HCT116 (cell line): ENCODE measurements around the gene PHACTR4. TPM values are rescaled to one million over a fixed set of nuclear protein-coding genes. Genes with fewer than 3 reads are reported as not detected.

ENCODE experiments used
- ATAC-seq: fragments of 200-7000 bp; cut with Tn5 transposase; 2 replicates; pipeline ENCODE4 v1.9.1; 2020; ENCODE audit warnings: mild to moderate bottlenecking, moderate library complexity
- BruUV-seq: library from RNA; stranded (reverse); fragments of 400-500 nt; replicated peaks from 2 replicates; lab custom pipeline; 2021; lab: Mats Ljungman, UMichigan
- CTCF ChIA-PET: fragments of 300-600 bp; sonication (Branson Sonifier 250); formaldehyde crosslinking; loops from one replicate; lab custom pipeline; 2021; ENCODE audit warnings: antibody characterized with exemption; lab: Charles Lee
- POLR2A ChIA-PET: fragments of 300-600, 350-600 bp; sonication (Branson Sonifier 250); formaldehyde crosslinking; loops from one replicate; lab custom pipeline; 2021; ENCODE audit warnings: antibody characterized with exemption; lab: Charles Lee
- RAD21 ChIA-PET, 2 experiments: fragments of 300-600 bp; sonication (Branson Sonifier 250); formaldehyde crosslinking; loops; one replicate each; lab custom pipeline; 2023; ENCODE audit warnings: low total read pairs in 2 of 2; ENCODE audit not compliant: uncharacterized antibody in 2 of 2, unreplicated experiment in 2 of 2, low non-redundant PET in 1 of 2; lab: Charles Lee
- DNase-seq: peaks from one replicate; pipeline ENCODE4 v3.0.0-alpha.2; 2010; ENCODE audit warnings: low read depth, low spot score
- H2AFZ ChIP-seq: fragments of 200-600 bp; shearing (Covaris generic), sonication (generic); 2 replicates; pipeline ENCODE4 v1.6.1; 2017; ENCODE audit warnings: low read depth, mixed run types, mixed read lengths, antibody characterized with exemption, low read length; ENCODE audit not compliant: poor library complexity, severe bottlenecking
- H3K27ac ChIP-seq: 2 replicates; pipeline ENCODE4 v1.5.1; 2012; ENCODE audit warnings: low read depth, low read length
- H3K27me3 ChIP-seq: fragments of 200-600 bp; sonication (generic); 2 replicates; pipeline ENCODE4 v1.6.1; 2016; ENCODE audit warnings: mixed run types, low read length, mixed read lengths; ENCODE audit not compliant: insufficient read depth
- H3K36me3 ChIP-seq, 2 experiments: fragments of 200-500 bp in 1 of 2; fragments of 200-600 bp in 1 of 2; sonication (Bioruptor generic) in 1 of 2; sonication (generic) in 1 of 2; 2 replicates each; pipeline versions ENCODE4 v1.5.1 to v1.6.1; 2014 to 2016; ENCODE audit warnings: low read length in 2 of 2, inconsistent platforms in 1 of 2, mixed read lengths in 1 of 2, mixed run types in 1 of 2; ENCODE audit not compliant: insufficient read depth in 2 of 2, control insufficient read depth in 1 of 2
- H3K4me1 ChIP-seq, 2 experiments: fragments of 200-600 bp in 1 of 2; sonication (generic) in 1 of 2; 2 replicates each; pipeline versions ENCODE4 v1.5.1 to v1.6.1; 2012 to 2017; ENCODE audit warnings: low read length in 2 of 2, inconsistent platforms in 1 of 2, mild to moderate bottlenecking in 1 of 2, mixed read lengths in 1 of 2, mixed run types in 1 of 2, moderate library complexity in 1 of 2; ENCODE audit not compliant: insufficient read depth in 2 of 2, control insufficient read depth in 1 of 2
- H3K4me2 ChIP-seq: fragments of 200-600 bp; sonication (generic); 2 replicates; pipeline ENCODE4 v1.6.1; 2017; ENCODE audit warnings: mixed run types, low read length, mixed read lengths
- H3K4me3 ChIP-seq, 2 experiments: fragments of 200-600 bp in 1 of 2; sonication (generic) in 1 of 2; replicated peaks in 1 of 2; 2 replicates each; pipeline ENCODE4 v1.5.1; 2011 to 2016; ENCODE audit warnings: low read length in 2 of 2, control low read depth in 1 of 2, low read depth in 1 of 2, mild to moderate bottlenecking in 1 of 2, mixed read lengths in 1 of 2, mixed run types in 1 of 2
- H3K79me2 ChIP-seq: fragments of 200-600 bp; sonication (generic); 2 replicates; pipeline ENCODE4 v1.6.1; 2017; ENCODE audit warnings: mild to moderate bottlenecking, mixed run types, low read length, moderate library complexity, mixed read lengths; ENCODE audit not compliant: insufficient read depth
- H3K9ac ChIP-seq: fragments of 200-600 bp; sonication (generic); 2 replicates; pipeline ENCODE4 v1.6.1; 2016; ENCODE audit warnings: low read length, mixed read lengths
- H3K9me2 ChIP-seq: fragments of 200-600 bp; sonication (generic), shearing (Covaris generic); 2 replicates; pipeline ENCODE4 v1.6.1; 2017; ENCODE audit warnings: mixed run types, mild to moderate bottlenecking, moderate library complexity; ENCODE audit not compliant: insufficient read depth
- H3K9me3 ChIP-seq, 2 experiments: fragments of 200-500 bp in 1 of 2; fragments of 200-600 bp in 1 of 2; sonication (Bioruptor generic) in 1 of 2; sonication (generic) in 1 of 2; 2 replicates each; pipeline ENCODE4 v1.6.1; 2014 to 2017; ENCODE audit warnings: low read length in 2 of 2, mixed read lengths in 2 of 2, inconsistent platforms in 1 of 2, low read depth in 1 of 2, mild to moderate bottlenecking in 1 of 2, mixed run types in 1 of 2, moderate library complexity in 1 of 2; ENCODE audit not compliant: control insufficient read depth in 1 of 2, insufficient read depth in 1 of 2
- H4K20me1 ChIP-seq: fragments of 200-600 bp; sonication (generic), shearing (Covaris generic); 2 replicates; pipeline ENCODE4 v1.6.1; 2017; ENCODE audit warnings: mixed run types, mild to moderate bottlenecking, moderate library complexity; ENCODE audit not compliant: insufficient read depth
- ATF3 ChIP-seq: IDR thresholded peaks from 2 replicates; pipeline ENCODE4 v1.6.1; 2012
- CEBPB ChIP-seq: IDR thresholded peaks from 2 replicates; pipeline ENCODE4 v1.6.1; 2012; ENCODE audit warnings: low read depth
- CTCF ChIP-seq, 3 experiments: fragments of 200-600 bp in 1 of 3; sonication (generic) in 1 of 3; IDR thresholded peaks in 2 of 3; conservative IDR thresholded peaks in 1 of 3; 2 replicates each; pipeline ENCODE4 v1.5.1; 2012 to 2017; ENCODE audit warnings: low read depth in 2 of 3, low read length in 2 of 3, antibody characterized with exemption in 1 of 3, borderline replicate concordance in 1 of 3, control low read depth in 1 of 3, mild to moderate bottlenecking in 1 of 3, mixed read lengths in 1 of 3, mixed run types in 1 of 3, moderate library complexity in 1 of 3; ENCODE audit not compliant: insufficient read depth in 1 of 3
- EGR1 ChIP-seq: IDR thresholded peaks from 2 replicates; pipeline ENCODE4 v1.6.1; 2012; ENCODE audit warnings: low read depth
- EZH2 ChIP-seq: fragments of 200-600 bp; sonication (generic); IDR thresholded peaks from 2 replicates; pipeline ENCODE4 v1.6.1; 2017; ENCODE audit warnings: antibody characterized with exemption, mixed run types
- EZH2phosphoT487 ChIP-seq: fragments of 200-600 bp; IDR thresholded peaks from 2 replicates; pipeline ENCODE4 v1.6.1; 2018; ENCODE audit warnings: antibody characterized with exemption, borderline replicate concordance
- FOSL1 ChIP-seq: IDR thresholded peaks from 2 replicates; pipeline ENCODE4 v1.6.1; 2012; ENCODE audit warnings: low read depth
- JUND ChIP-seq: IDR thresholded peaks from 2 replicates; pipeline ENCODE4 v1.6.1; 2012
- POLR2A ChIP-seq: IDR thresholded peaks from 2 replicates; pipeline ENCODE4 v1.7.0; 2011; ENCODE audit warnings: borderline replicate concordance; ENCODE audit not compliant: insufficient read depth, insufficient read length; ENCODE audit errors: extremely low read depth
- POLR2AphosphoS5 ChIP-seq: IDR thresholded peaks from 2 replicates; pipeline ENCODE4 v1.6.1; 2011; ENCODE audit warnings: mild to moderate bottlenecking, low read depth, low read length, moderate library complexity
- SIN3A ChIP-seq: IDR thresholded peaks from 2 replicates; pipeline ENCODE4 v1.6.1; 2012; ENCODE audit warnings: low read depth
- SP1 ChIP-seq: IDR thresholded peaks from 2 replicates; pipeline ENCODE4 v1.6.1; 2012; ENCODE audit warnings: low read depth
- YY1 ChIP-seq: IDR thresholded peaks from 2 replicates; pipeline ENCODE4 v1.6.1; 2011; ENCODE audit warnings: low read length, low read depth, moderate library complexity, mild to moderate bottlenecking; ENCODE audit not compliant: insufficient replicate concordance; ENCODE audit errors: extremely low read depth
- intact Hi-C: fragments of 100-400 bp; cut with micrococcal nuclease; formaldehyde crosslinking; loops from 2 replicates; pipeline ENCODE4 v1.10.0; 2022
- total RNA-seq: library from RNA; stranded (reverse); gene quantifications from one replicate; pipeline ENCODE4 v1.2.1, GENCODE V29; 2021; ENCODE audit not compliant: unreplicated experiment
- TF ChIP-seq, protein P1 (sequence below): IDR thresholded peaks from 2 replicates; pipeline ENCODE4 v1.6.1; 2012
- TF ChIP-seq, protein P2 (sequence below): IDR thresholded peaks from 2 replicates; pipeline ENCODE4 v1.6.1; 2011; ENCODE audit warnings: mild to moderate bottlenecking, low read length, moderate library complexity; ENCODE audit not compliant: insufficient replicate concordance; ENCODE audit errors: extremely low read depth

The PHACTR4 gene
- total RNA-seq, 1 experiment from 2014 or later = 36.0 TPM

GRCh38 chr1:28417926-28418637, 48.5 kb downstream of the PHACTR4 start:
- Histone ChIP-seq H3K79me2 (peaks cover 55% of the 10 kb centered on the region), H3K4me2 (no peak overlapping the region), H3K4me3 (no peak overlapping the region)
- TF ChIP-seq CEBPB (0 out of 2 replicates have a peak, but pooled peaks have one; percentile 20), FOSL1 (no peak)
- TF ChIP-seq, all 23 proteins: peak for 1
- H3K4me1 ChIP-seq = peaks cover 17 to 26% of the 10 kb centered on the region in 2 experiments
- 0 out of 2 replicates have a peak, but pooled peaks cover 4% of the 10 kb centered on the region for H4K20me1 ChIP-seq
- RAD21 ChIA-PET = no interaction called here
- no peak overlapping the region for H3K9ac ChIP-seq
- H3K27me3 ChIP-seq = no peaks in the 10 kb centered on the region
- intact Hi-C loops = no loop called here
- ATAC-seq = no peak
- no peaks in the 10 kb centered on the region; the same call in 1 of the 2 replicates for H3K9me2 ChIP-seq
- DNase-seq = no peak
- H3K27ac ChIP-seq = no peak overlapping the region
- H3K9me3 ChIP-seq = no peaks in the 10 kb centered on the region
- CTCF ChIA-PET = no interaction called here
- no peaks in the 10 kb centered on the region for H3K36me3 ChIP-seq
- no TSS peak for BruUV-seq
- POLR2A ChIA-PET = interaction anchor here (0.6 to 1.8 kb wide), 6 partner anchors 20 to 185 kb away, joined by 3 to 5 read pairs (median 4); partner anchors contain the start of gene RCC1
- no peak overlapping the region for H2AFZ ChIP-seq

DNA sequence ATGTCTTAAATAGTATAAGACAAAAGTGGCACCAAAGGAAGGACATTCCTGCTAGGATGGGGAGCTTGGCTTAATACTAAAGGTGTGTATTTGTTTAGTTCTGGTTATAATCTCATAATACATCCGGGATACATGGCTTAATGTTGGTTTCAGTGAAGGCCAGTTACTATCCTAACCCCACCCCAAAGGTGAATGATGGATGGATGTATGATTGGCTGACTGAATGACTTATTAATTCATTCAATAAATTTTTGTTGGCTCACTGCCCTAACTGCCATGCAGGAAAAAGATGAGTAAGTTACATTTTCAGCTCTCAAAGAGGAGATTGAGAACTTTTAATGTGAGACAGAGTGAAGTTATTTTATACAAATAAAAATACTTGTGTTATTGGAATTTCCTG, 52.2 kb downstream of the PHACTR4 start:
- intact Hi-C loops = no loop called here
- ChIA-PET CTCF (interaction anchor here (1.4 kb wide), 1 partner anchor 10 kb away, joined by 3 read pairs; no protein-coding TSS in a partner anchor), RAD21 (no interaction called here), POLR2A (interaction anchor here (1.0 kb wide), 1 partner anchor 84 kb away, joined by 3 read pairs; the partner anchor contains the start of gene RCC1)
- Histone ChIP-seq H3K9me3 (no peaks in the 10 kb centered on the region), H4K20me1 (no peaks in the 10 kb centered on the region), H3K9me2 (no peaks in the 10 kb centered on the region; the same call in 1 of the 2 replicates), H3K4me2 (no peak overlapping the region), H3K4me1 (peaks cover 13 to 25% of the 10 kb centered on the region in 2 experiments), H3K4me3 (no peak overlapping the region), H3K27me3 (no peaks in the 10 kb centered on the region), H3K9ac (no peak overlapping the region), H2AFZ (no peak overlapping the region), H3K79me2 (peaks cover 35% of the 10 kb centered on the region), H3K36me3 (no peaks in the 10 kb centered on the region), H3K27ac (no peak overlapping the region)
- DNase-seq (no peak), ATAC-seq (no peak)
- no TSS peak for BruUV-seq
- TF ChIP-seq ATF3 = no peak
- TF ChIP-seq POLR2A = no peak
- TF ChIP-seq JUND = no peak
- no peak for TF ChIP-seq CTCF (IDR thresholded peaks at IDR 0.05 in 2 of 3, conservative IDR thresholded peaks at IDR 0.05 in 1 of 3; ENCODE audit: borderline replicate concordance in 1 of 3, insufficient read depth in 1 of 3, low read depth in 2 of 3, low read length in 2 of 3)
- no peak for TF ChIP-seq FOSL1
- TF ChIP-seq, protein P1, sequence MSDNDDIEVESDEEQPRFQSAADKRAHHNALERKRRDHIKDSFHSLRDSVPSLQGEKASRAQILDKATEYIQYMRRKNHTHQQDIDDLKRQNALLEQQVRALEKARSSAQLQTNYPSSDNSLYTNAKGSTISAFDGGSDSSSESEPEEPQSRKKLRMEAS = no peak
- no peak for TF ChIP-seq EZH2
- no peak for TF ChIP-seq POLR2AphosphoS5
- TF ChIP-seq SP1 = no peak
- no peak for TF ChIP-seq EZH2phosphoT487
- no peak for TF ChIP-seq SIN3A
- TF ChIP-seq, protein P2, sequence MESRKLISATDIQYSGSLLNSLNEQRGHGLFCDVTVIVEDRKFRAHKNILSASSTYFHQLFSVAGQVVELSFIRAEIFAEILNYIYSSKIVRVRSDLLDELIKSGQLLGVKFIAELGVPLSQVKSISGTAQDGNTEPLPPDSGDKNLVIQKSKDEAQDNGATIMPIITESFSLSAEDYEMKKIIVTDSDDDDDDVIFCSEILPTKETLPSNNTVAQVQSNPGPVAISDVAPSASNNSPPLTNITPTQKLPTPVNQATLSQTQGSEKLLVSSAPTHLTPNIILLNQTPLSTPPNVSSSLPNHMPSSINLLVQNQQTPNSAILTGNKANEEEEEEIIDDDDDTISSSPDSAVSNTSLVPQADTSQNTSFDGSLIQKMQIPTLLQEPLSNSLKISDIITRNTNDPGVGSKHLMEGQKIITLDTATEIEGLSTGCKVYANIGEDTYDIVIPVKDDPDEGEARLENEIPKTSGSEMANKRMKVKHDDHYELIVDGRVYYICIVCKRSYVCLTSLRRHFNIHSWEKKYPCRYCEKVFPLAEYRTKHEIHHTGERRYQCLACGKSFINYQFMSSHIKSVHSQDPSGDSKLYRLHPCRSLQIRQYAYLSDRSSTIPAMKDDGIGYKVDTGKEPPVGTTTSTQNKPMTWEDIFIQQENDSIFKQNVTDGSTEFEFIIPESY = no peak
- TF ChIP-seq EGR1 = no peak
- TF ChIP-seq YY1 = no peak
